ENCODE data around the gene KRTAP27-1. TPM values are rescaled to one million over a fixed set of nuclear protein-coding genes. Genes with fewer than 3 reads are reported as not detected.

The KRTAP27-1 gene
- total and polyA plus RNA-seq, 7 donors, result not detected

Other genes with a start within 250 kb of the KRTAP27-1 start
- not detected for gene CLDN17, start 170.9 kb downstream of the KRTAP27-1 start, total RNA-seq
- gene CLDN17, start 170.9 kb downstream of the KRTAP27-1 start, polyA plus RNA-seq, result not detected
- gene CLDN8, start 121.6 kb downstream of the KRTAP27-1 start, total RNA-seq, result not detected
- not detected for gene CLDN8, start 121.6 kb downstream of the KRTAP27-1 start, polyA plus RNA-seq
- gene KRTAP24-1, start 54.7 kb downstream of the KRTAP27-1 start, total RNA-seq, result not detected
- not detected for gene KRTAP24-1, start 54.7 kb downstream of the KRTAP27-1 start, polyA plus RNA-seq
- gene KRTAP25-1, start 48.2 kb downstream of the KRTAP27-1 start, total RNA-seq, result not detected
- gene KRTAP25-1, start 48.2 kb downstream of the KRTAP27-1 start, polyA plus RNA-seq, result not detected
- not detected for gene KRTAP26-1, start 17.4 kb downstream of the KRTAP27-1 start, total RNA-seq
- gene KRTAP26-1, start 17.4 kb downstream of the KRTAP27-1 start, polyA plus RNA-seq, result not detected
- gene KRTAP23-1, start 10.9 kb upstream of the KRTAP27-1 start, total RNA-seq, result not detected
- not detected for gene KRTAP23-1, start 10.9 kb upstream of the KRTAP27-1 start, polyA plus RNA-seq
- not detected for gene KRTAP13-2, start 34.6 kb upstream of the KRTAP27-1 start, total RNA-seq
- not detected for gene KRTAP13-2, start 34.6 kb upstream of the KRTAP27-1 start, polyA plus RNA-seq
- gene KRTAP13-1, start 58.3 kb upstream of the KRTAP27-1 start, total RNA-seq, result not detected
- gene KRTAP13-1, start 58.3 kb upstream of the KRTAP27-1 start, polyA plus RNA-seq, result not detected
- not detected for gene KRTAP13-3, start 88.2 kb upstream of the KRTAP27-1 start, total RNA-seq
- not detected for gene KRTAP13-3, start 88.2 kb upstream of the KRTAP27-1 start, polyA plus RNA-seq
- not detected for gene KRTAP13-4, start 92.5 kb upstream of the KRTAP27-1 start, total RNA-seq
- not detected for gene KRTAP13-4, start 92.5 kb upstream of the KRTAP27-1 start, polyA plus RNA-seq
- not detected for gene KRTAP15-1, start 102.6 kb upstream of the KRTAP27-1 start, total RNA-seq
- not detected for gene KRTAP15-1, start 102.6 kb upstream of the KRTAP27-1 start, polyA plus RNA-seq
- not detected for gene KRTAP19-1, start 142.7 kb upstream of the KRTAP27-1 start, total RNA-seq
- not detected for gene KRTAP19-1, start 142.7 kb upstream of the KRTAP27-1 start, polyA plus RNA-seq
- gene KRTAP19-2, start 149.7 kb upstream of the KRTAP27-1 start, total RNA-seq, result not detected
- not detected for gene KRTAP19-2, start 149.7 kb upstream of the KRTAP27-1 start, polyA plus RNA-seq
- 1 to 10 TPM in 2 of 4 donors, under 1 TPM in 1, not detected in 1; 0.64 to 3.0 (median 1.1) TPM for gene KRTAP19-3, start 154.3 kb upstream of the KRTAP27-1 start, total RNA-seq
- not detected for gene KRTAP19-3, start 154.3 kb upstream of the KRTAP27-1 start, polyA plus RNA-seq
- gene KRTAP19-4, start 159.5 kb upstream of the KRTAP27-1 start, total RNA-seq, result not detected
- gene KRTAP19-4, start 159.5 kb upstream of the KRTAP27-1 start, polyA plus RNA-seq, result not detected
- gene KRTAP19-5, start 164.4 kb upstream of the KRTAP27-1 start, total RNA-seq, result not detected
- gene KRTAP19-5, start 164.4 kb upstream of the KRTAP27-1 start, polyA plus RNA-seq, result not detected
- not detected for gene KRTAP19-6, start 204.2 kb upstream of the KRTAP27-1 start, total RNA-seq
- not detected for gene KRTAP19-6, start 204.2 kb upstream of the KRTAP27-1 start, polyA plus RNA-seq
- gene KRTAP19-7, start 223.6 kb upstream of the KRTAP27-1 start, total RNA-seq, result not detected
- gene KRTAP19-7, start 223.6 kb upstream of the KRTAP27-1 start, polyA plus RNA-seq, result not detected